SIG-M5 treated with dmso at 0.1 percent for 504 hours (cell line): Measurements from ENCODE around the gene B3GNT4.
"Not testable (repeated sequence)": the region's sequence is repeated elsewhere in the genome, so short reads cannot be mapped to it uniquely, and the experiment has no call there.

ENCODE experiments used
- DNase-seq: peaks from one replicate; lab custom pipeline; 2025; ENCODE audit not compliant: unreplicated experiment; lab: John Stamatoyannopoulos, UW

B3GNT4 gene

DNA sequence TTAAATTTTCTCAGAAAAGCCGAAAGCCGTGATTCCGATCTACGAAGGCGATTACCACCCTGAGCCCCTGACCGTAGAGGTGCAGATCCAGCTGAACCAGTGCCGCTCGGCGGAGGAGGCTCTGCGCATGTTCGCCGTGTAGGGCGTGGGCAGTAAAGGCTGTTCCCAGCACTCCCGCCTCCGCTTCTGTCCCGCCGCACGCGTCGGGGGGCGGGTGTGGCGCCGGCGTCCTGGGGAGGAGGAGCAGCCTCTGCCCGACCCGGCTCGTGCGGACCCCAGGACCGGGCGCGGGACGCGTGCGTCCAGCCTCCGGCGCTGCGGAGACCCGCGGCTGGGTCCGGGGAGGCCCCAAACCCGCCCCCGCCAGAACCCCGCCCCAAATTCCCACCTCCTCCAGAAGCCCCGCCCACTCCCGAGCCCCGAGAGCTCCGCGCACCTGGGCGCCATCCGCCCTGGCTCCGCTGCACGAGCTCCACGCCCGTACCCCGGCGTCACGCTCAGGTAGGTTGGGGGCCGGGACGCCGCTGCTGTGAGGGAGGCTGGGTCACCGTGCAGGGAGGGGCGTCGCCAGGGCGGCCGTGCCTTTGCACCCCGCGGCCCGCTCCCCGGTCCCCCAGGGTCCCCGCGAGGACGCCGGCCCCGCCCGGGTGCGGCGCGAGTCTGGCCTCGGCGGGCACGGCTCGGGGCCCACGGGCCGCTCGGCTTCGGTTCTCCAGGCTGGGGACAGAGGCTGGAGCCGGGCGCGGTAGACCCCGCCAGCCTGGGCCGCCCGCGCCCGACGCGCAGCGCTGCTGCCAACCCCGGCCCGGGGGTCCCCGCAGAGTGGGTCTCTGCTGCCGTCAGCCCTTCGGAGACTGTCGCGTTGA lies at the start of gene B3GNT4:
TSS of gene B3GNT4 (plus strand) at position 409 of the 866 bp plus-strand sequence. CDS start 910 bp downstream, outside the sequence.
- no peak for DNase-seq

DNA sequence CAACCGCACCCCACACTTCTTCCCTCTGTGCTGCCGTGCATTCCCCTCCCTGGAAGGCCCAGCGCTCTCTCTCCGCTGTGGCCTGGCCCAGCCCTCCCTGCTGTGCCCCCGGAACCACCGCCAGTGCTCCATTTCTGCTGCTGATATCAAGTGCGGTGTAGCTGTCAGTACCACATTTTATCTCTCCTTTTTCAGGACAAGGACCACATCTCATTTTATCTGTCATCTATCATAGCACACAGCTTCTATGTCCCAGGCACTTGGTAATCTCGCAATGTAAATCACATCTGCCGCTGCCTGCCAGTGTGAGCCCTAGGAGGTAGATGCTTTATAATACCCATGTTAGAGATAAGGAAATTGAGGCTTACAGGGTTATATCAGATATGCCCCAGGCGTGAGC lies 47.8 kb upstream of the B3GNT4 start:
- DNase-seq = no peak

DNA sequence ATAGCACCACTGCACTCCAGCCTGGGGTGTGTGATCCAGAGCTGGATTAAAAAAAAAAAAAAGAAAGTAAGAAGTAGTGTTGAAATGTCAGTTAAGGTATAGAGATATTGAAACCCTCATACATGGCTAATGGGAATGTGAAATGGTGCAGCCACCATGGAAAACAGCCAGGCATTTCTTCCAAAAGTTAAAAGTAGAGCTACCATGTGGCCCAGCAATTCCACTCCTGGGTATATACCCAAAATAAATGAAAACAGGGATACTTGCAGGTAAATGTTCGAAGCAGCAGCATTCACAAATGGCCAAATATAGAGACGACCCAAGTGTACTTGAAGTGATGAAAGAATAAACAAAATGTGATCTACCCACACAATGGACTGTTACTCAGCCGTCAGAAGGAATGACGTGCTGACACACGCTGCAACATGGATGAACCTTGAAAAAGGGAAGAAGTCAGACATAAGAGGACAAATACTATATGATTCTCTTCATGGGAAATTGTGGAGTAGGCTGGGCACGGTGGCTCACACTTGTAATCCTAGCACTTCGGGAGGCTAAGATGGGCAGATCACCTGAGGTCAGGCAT lies 44.7 kb upstream of the B3GNT4 start:
- no peak for DNase-seq

DNA sequence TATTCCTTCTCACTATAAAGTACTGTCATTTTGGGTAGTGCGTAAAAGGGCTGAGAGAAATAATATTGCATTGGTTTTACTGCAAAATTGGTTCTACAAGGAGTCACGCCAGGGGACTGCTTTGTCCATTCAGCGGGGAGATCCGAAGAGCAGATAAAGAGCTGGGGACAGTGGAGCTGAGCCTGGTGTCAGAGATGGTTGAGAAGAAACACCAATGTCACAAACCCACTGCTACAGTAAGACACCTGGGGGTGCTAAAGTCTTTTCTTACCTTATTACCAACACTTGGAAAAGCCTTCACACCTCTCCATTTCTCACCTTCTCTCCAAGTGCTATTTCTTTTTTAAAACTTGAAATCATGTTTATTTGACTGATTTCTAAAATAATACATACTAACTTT lies 43.6 kb upstream of the B3GNT4 start:
- DNase-seq = no peak

DNA sequence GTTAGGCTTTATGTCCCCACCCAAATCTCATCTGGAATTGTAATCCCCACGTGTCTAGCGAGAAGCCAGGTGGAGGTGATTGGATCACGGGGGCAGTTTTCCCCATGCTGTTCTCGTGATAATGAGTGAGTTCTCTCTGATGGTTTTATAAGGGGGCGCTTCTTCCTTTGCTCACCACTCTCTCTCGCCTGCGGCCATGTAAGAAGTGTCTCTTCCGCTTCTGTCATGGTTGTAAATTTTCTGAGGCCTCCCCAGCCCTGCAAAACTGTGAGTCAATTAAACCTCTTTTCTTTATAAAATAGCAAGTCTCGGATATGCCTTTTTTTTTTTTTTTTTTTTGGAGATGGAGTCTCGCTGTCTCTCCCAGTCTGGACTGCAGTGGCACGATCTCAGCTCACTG lies 42.7 kb upstream of the B3GNT4 start:
- DNase-seq = no peak

DNA sequence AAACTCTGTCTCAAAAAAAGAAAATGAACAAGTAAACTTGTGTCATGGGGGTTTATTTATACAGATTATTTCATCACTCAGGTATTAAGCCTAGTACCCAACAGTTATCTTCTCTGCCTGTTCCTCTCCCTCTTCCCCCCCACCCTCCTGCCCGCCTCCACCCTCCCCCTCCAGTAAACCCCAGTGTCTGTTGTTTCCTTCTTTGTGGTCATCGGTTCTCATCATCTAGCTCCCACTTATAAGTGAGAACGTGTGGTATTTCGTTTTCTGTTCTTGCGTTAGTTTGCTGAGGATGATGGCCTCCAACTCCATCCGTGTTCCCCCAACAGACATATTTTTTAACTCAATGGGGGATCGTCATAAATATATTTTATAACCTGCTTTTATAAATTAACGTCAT lies 41.8 kb upstream of the B3GNT4 start:
- no peak for DNase-seq

DNA sequence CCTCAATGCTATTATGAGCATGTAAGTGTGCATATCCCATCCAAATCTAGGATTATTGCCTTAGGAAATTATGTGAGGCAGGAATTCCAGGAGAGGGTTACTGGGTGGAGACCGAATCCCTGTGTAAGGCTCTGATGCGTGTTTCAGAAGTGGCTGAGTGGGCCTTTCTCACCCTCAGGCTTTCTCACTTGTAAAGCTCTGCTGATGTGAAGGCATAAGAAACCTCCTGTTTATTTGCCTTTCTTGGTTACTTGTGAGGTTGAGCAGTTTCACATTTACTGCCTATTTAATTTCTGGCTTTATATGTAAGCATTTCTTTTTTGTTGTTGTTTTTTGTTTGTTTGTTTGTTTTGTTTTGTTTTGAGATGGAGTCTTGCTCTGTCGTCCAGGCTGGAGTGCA lies 40.5 kb upstream of the B3GNT4 start:
- no peak for DNase-seq

DNA sequence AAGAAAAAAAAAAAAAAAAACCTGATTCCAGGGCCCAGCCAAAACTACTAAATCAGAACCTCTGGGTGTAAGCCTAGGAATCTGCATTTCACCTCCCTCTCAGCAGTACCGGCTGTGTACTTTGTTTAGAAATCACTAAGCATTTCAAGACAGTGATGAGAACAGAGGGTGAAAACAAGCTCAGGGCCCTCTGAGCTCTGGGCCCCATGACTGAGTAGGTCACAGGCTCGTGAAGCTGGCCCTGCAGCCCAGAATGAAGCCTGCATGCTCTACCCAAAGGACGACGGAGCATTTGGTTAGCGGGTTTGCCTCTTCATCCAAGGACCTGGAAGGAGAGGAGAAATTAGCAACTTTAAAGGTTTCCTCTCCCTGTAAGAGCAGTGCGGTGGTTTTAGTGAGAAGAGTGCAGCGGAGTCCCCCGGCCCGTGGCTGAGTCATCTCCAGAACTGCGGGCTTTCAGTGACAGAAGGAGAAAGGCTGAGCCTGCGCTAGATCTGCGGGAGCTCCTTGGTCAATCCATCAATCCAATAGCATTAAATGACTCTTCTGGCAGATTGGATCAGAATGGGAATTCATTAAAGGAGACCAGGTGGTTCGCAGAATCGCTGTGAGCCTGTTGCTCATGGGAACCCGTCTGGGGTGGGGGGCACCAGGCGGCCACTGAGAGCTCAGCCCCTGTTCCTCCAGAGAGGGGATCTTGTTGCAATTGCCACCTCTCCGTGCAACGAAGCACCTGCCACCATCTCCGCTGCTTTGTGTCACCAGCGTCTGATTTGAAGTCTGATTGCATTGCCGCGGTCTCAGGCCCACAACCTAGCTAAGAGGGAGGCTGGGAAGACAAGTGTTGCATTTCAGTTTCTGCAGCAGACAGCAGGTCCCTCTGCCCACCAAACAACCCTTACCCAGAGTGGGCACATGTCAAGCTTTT lies 36.8 kb upstream of the B3GNT4 start:
- no peak for DNase-seq

DNA sequence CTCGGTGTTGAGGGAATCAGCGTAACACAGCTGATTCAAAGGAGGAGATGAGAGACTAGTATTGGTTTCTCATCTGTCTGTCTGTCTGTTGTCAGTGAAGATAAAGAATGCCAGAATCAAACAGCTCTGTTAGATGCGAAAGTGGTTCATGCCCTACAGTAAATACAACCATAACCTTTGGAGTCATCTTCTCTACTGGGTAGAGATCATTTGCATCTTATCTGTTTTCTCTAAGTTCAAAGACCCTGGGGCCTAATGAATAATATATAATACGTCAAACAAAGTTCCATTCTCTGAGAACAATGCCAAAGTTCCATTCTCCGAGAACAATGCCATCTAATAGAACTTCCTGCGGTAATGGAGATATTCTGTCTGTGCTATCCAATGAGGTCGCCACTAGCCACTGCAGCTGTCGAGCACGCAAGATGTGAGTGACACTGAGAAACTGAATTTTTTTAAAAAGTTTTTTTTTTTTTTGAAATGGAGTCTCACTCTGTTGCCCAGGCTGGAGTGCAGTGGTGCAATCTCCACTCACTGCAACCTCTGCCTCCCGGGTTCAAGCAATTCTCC lies 36.1 kb upstream of the B3GNT4 start:
- DNase-seq = no peak

DNA sequence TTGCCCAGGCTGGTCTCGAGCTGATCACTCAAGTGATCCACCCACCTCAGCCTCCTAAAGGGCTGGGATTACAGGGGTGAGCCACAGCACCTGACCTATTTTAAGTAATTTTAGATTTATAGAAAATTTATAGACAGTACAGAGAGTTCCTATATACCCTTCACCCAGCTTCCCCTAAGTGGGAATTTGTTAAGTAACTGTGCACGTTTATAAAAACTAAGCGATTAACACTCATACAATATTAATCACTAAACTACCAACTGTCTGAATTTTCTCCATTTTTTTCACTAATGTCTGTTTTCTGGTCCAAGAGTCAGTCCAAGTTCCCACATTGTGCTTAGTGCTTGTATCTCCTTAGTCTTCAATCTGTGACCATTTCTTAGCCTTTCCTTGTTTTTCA lies 35.0 kb upstream of the B3GNT4 start:
- DNase-seq = no peak

DNA sequence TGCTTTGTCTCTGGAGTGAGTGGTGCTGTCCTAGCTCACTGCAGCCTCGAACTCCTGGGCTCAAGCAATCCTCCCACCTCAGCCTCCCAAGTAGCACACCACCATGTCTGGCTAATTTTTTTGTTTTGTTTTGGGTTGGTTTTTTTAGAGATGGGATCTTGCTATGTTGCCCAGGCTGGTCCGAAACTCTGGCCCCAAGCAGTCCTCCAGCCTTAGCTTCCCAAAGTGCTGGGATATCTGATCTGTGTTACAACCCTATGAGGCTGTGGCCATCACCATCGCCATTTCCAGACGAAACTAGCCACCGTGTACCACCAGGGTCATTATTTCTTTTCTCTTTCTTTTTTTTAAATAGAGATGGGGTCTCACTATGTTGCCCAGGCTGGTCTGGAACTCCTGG lies 32.1 kb upstream of the B3GNT4 start:
- DNase-seq = no peak

DNA sequence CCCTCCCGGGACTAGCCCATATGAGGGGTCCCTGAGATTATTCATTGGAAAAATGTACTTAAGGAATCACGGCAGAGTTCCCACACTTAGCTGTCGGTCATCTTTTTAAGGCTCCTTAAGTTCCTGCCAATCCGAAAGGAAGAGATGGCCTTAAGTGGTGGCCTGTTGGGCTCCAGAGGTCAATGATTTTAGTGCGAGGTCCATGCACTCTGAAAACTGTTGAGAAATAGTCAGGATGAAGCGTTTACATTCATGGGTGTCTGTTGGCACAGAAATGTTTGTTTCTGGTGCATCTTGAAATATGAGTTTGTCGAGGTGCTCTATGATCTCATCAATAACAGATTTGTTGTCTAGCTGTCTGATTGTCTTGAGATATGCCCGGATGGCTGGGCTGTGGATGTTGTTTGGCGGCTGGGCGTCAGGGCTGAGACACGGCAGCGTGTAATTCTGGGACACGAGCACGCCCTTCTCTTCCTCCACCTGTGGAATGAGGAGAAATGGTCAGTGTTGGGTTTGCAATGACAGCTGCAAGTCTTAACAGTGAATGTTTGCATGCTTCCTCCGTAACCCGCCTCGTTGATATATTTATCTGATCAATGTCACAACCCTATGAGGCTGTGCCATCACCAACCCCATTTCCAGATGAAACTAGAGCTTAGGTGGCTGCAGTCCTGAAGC lies 31.1 kb upstream of the B3GNT4 start:
- no peak for DNase-seq

DNA sequence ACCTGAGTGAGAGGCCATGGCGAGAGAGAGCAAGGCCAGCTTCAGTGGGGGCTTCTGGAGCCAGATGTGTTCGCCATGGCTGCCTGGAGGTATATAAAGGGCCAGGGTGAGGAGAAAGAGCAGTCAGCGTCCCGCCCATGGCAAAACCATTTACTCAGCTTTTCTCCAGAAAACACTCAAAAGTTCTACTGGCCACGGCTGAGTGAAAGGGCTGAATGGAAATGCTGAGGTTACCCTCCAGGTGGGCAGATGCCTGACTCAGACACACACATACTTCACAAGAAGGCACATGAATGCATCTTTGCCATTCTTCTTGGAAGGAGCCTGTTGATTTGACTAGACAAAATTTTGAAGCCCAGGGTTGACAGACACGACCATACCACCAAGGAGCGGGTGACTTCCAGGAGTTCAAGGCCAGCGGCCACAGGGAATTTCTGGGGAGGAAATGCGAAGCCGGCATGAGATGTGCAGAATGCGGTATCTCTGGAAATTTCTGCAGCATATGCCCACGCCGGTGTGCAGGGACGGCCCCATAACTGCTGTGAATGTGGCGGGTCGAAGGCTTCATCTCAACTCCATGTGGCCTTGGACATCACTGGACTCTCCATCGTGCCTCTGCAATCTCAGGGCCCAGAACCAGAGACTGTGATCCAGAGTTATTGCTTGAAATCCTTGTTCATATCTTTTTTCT lies 29.2 kb upstream of the B3GNT4 start, which contains the start of gene IL31:
TSS of gene IL31 (minus strand) at position 67 of the 691 bp plus-strand sequence. CDS start at position 18, 49 bp downstream.
- DNase-seq = no peak

DNA sequence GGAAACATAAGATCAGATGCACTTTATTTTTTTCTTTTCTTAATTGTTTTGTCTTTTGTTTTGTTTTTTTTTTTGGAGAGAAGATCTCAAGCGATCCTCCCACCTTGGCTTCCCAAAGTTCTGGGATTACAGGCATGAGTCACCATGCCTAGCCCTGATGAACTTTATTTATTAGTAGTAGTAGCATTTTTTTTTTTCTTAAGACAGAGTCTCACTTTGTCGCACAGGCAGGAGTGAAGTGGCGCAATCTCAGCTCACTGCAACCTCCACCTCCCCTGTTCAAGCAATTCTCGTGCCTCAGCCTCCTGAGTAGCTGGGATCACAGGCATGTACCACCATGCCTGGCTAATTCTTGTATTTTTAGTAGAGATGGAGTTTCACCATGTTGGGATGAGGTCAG lies 27.0 kb upstream of the B3GNT4 start:
- DNase-seq = not testable (repeated sequence)

DNA sequence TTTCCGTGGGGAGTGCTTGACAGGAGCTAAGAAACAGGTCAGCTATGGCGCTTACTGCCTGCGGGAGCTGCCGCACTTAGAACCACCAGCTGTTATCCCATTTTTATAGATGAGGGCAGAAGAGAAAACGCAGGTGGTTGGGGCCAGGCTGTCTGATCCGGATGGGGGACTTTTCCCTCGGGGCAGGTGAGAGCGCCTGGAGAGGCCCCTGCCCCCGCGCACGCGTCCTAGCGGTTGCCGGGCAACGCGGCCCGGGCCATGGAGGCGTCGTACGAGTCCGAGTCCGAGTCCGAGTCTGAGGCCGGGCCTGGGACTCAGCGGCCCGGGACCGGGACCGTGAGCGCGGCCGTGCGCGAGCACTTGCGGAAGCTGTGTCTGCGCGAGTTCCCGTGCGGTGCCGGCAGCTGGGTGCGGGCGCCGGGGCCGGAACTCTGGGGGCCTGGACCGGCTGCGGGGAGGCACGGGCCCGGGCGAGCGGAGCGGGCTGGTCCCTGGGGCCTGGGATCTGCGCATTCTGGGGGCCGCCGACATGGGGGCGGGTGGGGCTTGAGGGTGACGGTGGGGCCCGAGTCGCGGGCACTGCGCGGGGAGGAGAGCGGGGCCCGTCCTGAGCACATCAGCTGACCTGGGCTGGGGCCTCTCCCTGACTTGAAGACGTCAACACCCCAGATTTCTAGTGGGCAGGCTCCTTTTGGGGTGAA lies 20.5 kb upstream of the B3GNT4 start, which contains the start of gene LRRC43:
TSS of gene LRRC43 (plus strand) at position 237 of the 701 bp plus-strand sequence. CDS start at position 259, 22 bp downstream.
- no peak for DNase-seq

DNA sequence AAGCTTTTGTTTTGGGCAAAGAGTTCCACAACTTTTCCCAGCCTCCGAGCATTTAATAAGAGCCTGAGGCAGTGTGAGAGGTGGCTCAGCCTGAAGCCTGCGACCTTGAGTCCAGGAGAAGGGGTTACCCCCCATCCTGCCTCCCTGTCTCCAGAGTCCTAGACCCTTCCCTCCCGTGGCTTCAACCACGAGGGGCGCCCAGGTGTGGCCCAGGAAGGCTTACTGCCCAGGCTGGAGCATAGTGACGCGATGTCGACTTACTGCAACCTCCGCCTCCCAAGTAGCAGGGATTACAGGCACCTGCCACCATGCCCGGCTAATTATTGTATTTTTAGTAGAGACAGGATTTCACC lies 19.9 kb upstream of the B3GNT4 start:
- DNase-seq = no peak

DNA sequence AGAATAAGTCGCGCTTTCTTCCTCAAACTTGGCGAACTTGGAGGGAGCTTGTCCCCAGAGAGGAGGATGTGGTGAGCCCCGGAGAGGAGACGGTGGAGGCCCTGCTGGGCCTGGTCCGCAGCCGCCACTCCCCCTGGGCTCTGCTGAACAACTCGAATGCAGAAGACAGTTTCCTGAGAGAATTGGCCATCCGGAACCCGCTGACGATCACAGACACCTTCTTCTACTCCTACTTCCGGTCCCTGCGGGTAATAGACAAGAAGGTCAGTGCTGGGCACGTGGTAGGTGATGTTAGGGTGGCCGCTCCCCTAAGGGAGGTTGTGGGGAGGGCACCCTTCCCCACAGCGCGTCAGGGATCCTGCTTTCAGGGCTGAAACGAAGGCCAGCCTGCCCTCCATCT lies 19.0 kb upstream of the B3GNT4 start:
- no peak for DNase-seq

DNA sequence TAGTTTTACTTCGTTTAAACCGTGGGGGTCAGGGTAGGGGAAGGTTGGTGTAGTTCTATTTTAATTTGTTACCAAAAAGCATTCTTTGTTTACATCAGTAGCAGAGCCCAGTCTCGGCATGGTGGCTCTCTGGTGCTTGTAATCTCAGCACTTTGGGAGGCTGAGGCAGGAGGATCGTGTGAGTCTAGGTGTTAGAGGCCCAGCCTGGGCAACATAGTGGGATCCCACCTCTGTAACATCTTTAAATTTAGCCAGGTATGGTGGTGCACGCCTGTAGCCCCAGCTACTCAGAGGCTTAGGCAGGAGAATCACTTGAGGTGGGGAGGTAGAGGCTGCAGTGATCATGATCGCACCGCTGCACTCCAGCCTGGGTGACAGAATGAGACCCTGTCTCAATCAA lies 18.4 kb upstream of the B3GNT4 start:
- no peak for DNase-seq

DNA sequence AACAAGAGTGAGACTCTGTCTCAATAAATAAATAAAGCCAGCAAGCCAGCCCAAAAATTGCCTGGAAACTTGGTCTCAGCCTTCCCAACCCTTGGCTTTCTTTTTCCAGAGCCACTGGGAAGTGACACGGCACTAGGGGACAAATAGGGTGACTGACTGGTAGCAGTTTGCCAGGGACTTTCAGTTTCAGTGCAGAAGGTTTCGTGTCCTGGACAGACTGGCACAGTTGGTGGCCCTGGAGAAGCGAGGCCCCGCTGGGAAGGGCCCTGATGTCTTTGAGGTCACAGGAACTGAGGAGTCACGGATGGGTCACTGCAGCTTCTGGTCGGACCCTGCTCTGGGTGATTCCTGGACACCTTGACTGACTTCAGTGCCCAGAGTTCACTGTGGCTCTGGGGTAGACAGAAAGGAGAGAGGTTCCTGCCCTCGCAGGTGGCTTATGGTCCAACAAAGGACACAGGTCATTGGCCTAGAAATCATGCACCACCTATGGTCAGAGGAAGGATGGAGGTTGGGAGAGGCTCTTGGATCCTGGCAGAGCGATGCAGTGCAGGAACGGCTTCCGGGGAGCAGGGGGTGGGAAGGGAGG lies 17.9 kb upstream of the B3GNT4 start:
- DNase-seq = no peak
